Measurements from ENCODE around the gene SH2D4B. TPM values are rescaled to one million over a fixed set of nuclear protein-coding genes. Genes with fewer than 3 reads are reported as not detected.

SH2D4B gene
- total and polyA plus RNA-seq, 10 of the 15 experiments (the other 5 are each of a cell fraction or from before 2014, with no cell fraction given): 0.04 to 0.21 (median 0.13) TPM; not detected in 5

DNA sequence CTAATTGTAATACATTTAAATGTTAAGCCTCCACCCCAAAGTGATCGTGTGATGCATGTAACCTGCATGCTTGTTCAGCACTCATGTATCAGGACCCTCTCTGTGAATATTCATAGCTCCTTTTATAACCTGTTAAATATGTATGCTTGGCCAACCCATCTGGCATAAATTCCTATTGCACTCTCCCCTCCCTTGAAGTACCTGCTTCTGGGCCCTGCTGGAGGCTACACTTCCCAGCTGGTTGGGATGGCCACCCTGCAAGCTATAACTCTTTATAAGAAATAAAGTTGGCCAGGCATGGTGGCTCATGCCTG, 149.7 kb downstream of the SH2D4B start:
- Histone ChIP-seq H3K27me3 (replicated peaks in 1 of 2; ENCODE audit: control insufficient read depth in 2 of 2, insufficient read depth in 2 of 2, low read length in 1 of 2) (no peaks in the 10 kb centered on the region), H3K4me2 (ENCODE audit: control insufficient read depth, insufficient read depth) (no peak overlapping the region), H3K9me3 (replicated peaks; ENCODE audit: control insufficient read depth, insufficient read depth, low read length) (no peaks in the 10 kb centered on the region), H3K4me1 (ENCODE audit: control insufficient read depth, insufficient read depth, low read length) (no peaks in the 10 kb centered on the region), H4K20me1 (ENCODE audit: control insufficient read depth, insufficient read depth) (no peaks in the 10 kb centered on the region), H3K36me3 (ENCODE audit: control insufficient read depth in 2 of 2, insufficient read depth in 2 of 2, low read length in 1 of 2) (no peaks in the 10 kb centered on the region), H3K9ac (ENCODE audit: control insufficient read depth, insufficient read depth, low read length) (no peak overlapping the region), H3K79me2 (ENCODE audit: control insufficient read depth, insufficient read depth, low read length) (no peaks in the 10 kb centered on the region), H2AFZ (ENCODE audit: control insufficient read depth, low read depth, low read length) (no peak overlapping the region), H3K27ac (ENCODE audit: control insufficient read depth, insufficient read depth) (no peak overlapping the region), H3K4me3 (no peak overlapping the region)
- WGBS (ENCODE audit: insufficient coverage, insufficient replicate concordance, low lambda C conversion rate, missing lambda C conversion rate): 0% methylated on average over 1 of the region's 1 CpG
- intact Hi-C loops (cut with micrococcal nuclease; ENCODE audit: unreplicated experiment) (no loop called here), in situ Hi-C loops (cut with MboI) (no loop called here)
- DNase-seq (ENCODE audit: low read depth, low spot score) (no peak), FAIRE-seq (no peak), ATAC-seq (no peak)
- CTCF ChIA-PET: interaction anchor here (1.0 to 2.2 kb wide), 4 partner anchors 13 to 237 kb away, joined by 3 to 8 read pairs (median 6); no protein-coding TSS in a partner anchor
- SMC1A ChIA-PET (ENCODE audit: uncharacterized antibody, unreplicated experiment): no interaction called here
- POLR2A ChIA-PET: no interaction called here
- RAD21 ChIA-PET (ENCODE audit: unreplicated experiment): no interaction called here
- TF ChIP-seq, protein P1, sequence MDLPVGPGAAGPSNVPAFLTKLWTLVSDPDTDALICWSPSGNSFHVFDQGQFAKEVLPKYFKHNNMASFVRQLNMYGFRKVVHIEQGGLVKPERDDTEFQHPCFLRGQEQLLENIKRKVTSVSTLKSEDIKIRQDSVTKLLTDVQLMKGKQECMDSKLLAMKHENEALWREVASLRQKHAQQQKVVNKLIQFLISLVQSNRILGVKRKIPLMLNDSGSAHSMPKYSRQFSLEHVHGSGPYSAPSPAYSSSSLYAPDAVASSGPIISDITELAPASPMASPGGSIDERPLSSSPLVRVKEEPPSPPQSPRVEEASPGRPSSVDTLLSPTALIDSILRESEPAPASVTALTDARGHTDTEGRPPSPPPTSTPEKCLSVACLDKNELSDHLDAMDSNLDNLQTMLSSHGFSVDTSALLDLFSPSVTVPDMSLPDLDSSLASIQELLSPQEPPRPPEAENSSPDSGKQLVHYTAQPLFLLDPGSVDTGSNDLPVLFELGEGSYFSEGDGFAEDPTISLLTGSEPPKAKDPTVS (IDR thresholded peaks at IDR 0.05; ENCODE audit: low read depth, low read length): no peak
- TF ChIP-seq PML (IDR thresholded peaks at IDR 0.05; ENCODE audit: low read length) (no peak), HDGF (IDR thresholded peaks at IDR 0.05) (no peak), BHLHE40 (IDR thresholded peaks at IDR 0.05; ENCODE audit: borderline replicate concordance in 1 of 2, low read depth in 2 of 2, low read length in 1 of 2) (no peak), BMI1 (IDR thresholded peaks at IDR 0.05; ENCODE audit: borderline replicate concordance) (no peak), NFYB (IDR thresholded peaks at IDR 0.05; ENCODE audit: insufficient read depth, low read depth, low read length) (no peak), KDM1A (IDR thresholded peaks at IDR 0.05; ENCODE audit: borderline replicate concordance) (no peak), POLR2A (IDR thresholded peaks at IDR 0.05; ENCODE audit: low read depth, low read length) (no peak), CBX3 (IDR thresholded peaks at IDR 0.05; ENCODE audit: borderline replicate concordance, low read depth) (no peak), SREBF1 (IDR thresholded peaks at IDR 0.05; ENCODE audit: low read length) (no peak), SRF (IDR thresholded peaks at IDR 0.05; ENCODE audit: low read depth in 2 of 2, low read length in 2 of 2) (no peak)
- no TSS peak for BruUV-seq (replicated peaks)
